HCT116 (cell line): Measurements from ENCODE around the gene BTBD16.

ENCODE experiments used
- POLR2AphosphoS5 ChIP-seq: IDR thresholded peaks from 2 replicates; pipeline ENCODE4 v1.6.1; 2011; ENCODE audit warnings: mild to moderate bottlenecking, low read depth, low read length, moderate library complexity
- SP1 ChIP-seq: IDR thresholded peaks from 2 replicates; pipeline ENCODE4 v1.6.1; 2012; ENCODE audit warnings: low read depth
- ZNF274 ChIP-seq: fragments of 200-500 bp; sonication (Bioruptor generic); IDR thresholded peaks from 2 replicates; pipeline ENCODE4 v1.6.1; 2014; ENCODE audit warnings: mild to moderate bottlenecking, low read depth, low read length, inconsistent platforms
- TF ChIP-seq, protein P1 (sequence below): IDR thresholded peaks from 2 replicates; pipeline ENCODE4 v1.6.1; 2012; ENCODE audit warnings: low read depth
- TF ChIP-seq, protein P2 (sequence below), 3 experiments: fragments of 200-600 bp in 1 of 3; sonication (generic) in 1 of 3; IDR thresholded peaks in 2 of 3; conservative IDR thresholded peaks in 1 of 3; 2 replicates each; pipeline ENCODE4 v1.5.1; 2012 to 2017; ENCODE audit warnings: low read depth in 2 of 3, low read length in 2 of 3, antibody characterized with exemption in 1 of 3, borderline replicate concordance in 1 of 3, control low read depth in 1 of 3, mild to moderate bottlenecking in 1 of 3, mixed read lengths in 1 of 3, mixed run types in 1 of 3, moderate library complexity in 1 of 3; ENCODE audit not compliant: insufficient read depth in 1 of 3

DNA sequence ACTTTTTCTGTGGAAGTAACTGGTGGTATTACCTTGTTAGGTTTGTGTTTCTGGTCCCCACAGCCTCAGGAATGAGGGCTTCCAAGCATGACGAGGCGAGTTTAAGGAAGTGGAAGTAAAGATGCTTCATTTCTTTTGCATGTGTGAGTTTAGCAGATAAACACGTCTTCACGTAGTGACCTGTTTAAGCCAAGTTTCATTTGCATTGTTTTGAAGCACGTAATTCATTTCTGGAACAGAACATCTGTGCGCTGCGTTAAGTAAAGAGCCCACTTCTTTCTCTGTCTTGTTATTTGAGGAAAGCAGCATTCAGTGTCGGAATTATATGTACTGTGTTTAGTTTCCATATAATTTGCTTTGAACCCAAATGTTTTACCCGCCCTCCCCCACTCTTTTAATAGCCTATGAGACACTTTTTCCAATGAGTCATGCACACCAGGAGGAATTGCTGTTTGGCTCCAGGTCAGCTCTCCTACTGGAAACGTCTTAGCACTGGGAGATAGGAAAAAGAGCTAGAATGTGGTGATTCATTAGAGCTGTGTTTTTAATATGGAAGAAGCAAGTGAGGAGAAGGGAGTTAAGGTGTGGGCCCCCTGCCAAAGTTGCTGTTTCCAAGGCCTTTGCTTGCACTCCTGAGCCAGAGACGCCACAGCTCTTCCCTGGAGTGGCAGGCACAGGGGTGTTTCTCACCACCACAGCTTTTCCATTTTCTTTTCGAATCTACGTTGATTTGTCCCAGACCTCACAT, 36.7 kb downstream of the BTBD16 start:
- TF ChIP-seq POLR2AphosphoS5 (peak; percentile 92), ZNF274 (no peak), SP1 (peak; percentile 99)
- TF ChIP-seq, protein P1, sequence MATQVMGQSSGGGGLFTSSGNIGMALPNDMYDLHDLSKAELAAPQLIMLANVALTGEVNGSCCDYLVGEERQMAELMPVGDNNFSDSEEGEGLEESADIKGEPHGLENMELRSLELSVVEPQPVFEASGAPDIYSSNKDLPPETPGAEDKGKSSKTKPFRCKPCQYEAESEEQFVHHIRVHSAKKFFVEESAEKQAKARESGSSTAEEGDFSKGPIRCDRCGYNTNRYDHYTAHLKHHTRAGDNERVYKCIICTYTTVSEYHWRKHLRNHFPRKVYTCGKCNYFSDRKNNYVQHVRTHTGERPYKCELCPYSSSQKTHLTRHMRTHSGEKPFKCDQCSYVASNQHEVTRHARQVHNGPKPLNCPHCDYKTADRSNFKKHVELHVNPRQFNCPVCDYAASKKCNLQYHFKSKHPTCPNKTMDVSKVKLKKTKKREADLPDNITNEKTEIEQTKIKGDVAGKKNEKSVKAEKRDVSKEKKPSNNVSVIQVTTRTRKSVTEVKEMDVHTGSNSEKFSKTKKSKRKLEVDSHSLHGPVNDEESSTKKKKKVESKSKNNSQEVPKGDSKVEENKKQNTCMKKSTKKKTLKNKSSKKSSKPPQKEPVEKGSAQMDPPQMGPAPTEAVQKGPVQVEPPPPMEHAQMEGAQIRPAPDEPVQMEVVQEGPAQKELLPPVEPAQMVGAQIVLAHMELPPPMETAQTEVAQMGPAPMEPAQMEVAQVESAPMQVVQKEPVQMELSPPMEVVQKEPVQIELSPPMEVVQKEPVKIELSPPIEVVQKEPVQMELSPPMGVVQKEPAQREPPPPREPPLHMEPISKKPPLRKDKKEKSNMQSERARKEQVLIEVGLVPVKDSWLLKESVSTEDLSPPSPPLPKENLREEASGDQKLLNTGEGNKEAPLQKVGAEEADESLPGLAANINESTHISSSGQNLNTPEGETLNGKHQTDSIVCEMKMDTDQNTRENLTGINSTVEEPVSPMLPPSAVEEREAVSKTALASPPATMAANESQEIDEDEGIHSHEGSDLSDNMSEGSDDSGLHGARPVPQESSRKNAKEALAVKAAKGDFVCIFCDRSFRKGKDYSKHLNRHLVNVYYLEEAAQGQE, result no peak
- TF ChIP-seq, protein P2, sequence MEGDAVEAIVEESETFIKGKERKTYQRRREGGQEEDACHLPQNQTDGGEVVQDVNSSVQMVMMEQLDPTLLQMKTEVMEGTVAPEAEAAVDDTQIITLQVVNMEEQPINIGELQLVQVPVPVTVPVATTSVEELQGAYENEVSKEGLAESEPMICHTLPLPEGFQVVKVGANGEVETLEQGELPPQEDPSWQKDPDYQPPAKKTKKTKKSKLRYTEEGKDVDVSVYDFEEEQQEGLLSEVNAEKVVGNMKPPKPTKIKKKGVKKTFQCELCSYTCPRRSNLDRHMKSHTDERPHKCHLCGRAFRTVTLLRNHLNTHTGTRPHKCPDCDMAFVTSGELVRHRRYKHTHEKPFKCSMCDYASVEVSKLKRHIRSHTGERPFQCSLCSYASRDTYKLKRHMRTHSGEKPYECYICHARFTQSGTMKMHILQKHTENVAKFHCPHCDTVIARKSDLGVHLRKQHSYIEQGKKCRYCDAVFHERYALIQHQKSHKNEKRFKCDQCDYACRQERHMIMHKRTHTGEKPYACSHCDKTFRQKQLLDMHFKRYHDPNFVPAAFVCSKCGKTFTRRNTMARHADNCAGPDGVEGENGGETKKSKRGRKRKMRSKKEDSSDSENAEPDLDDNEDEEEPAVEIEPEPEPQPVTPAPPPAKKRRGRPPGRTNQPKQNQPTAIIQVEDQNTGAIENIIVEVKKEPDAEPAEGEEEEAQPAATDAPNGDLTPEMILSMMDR (IDR thresholded peaks at IDR 0.05 in 2 of 3, conservative IDR thresholded peaks at IDR 0.05 in 1 of 3; ENCODE audit: borderline replicate concordance in 1 of 3, insufficient read depth in 1 of 3, low read depth in 2 of 3, low read length in 2 of 3), result no peak
